ENCODE measurements around the gene PRSS57.

The PRSS57 gene

DNA sequence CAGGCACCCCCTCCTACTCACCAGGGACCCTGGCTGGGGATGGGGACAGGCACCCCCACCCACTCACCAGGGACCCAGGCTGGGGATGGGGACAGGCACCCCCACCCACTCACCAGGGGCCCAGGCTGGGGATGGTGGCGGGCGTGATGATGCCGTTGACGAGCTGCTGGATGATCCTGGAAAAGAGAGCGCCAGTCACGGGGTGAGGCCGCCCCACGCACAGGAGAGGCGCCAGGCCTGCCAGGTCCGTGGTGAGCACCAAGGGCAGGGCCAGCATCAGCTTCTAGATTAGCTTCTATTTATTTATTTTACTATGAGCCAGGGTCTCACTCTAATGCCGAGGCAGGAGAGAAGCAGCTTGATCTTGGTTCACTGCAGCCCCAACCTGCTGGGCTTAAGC lies 45.1 kb downstream of the PRSS57 start:
- H3K4me3 ChIP-seq (ENCODE audit: low read length), result no peak overlapping the region
- no peaks in the 10 kb centered on the region for H3K9me2 ChIP-seq (replicated peaks; ENCODE audit: insufficient read depth, low read length)
- no peaks in the 10 kb centered on the region for H3K4me1 ChIP-seq (ENCODE audit: low read length)
- H3K36me3 ChIP-seq (replicated peaks; ENCODE audit: insufficient read depth, low read length), result peaks cover 46% of the 10 kb centered on the region
- no peak overlapping the region for H3K4me2 ChIP-seq (ENCODE audit: low read depth, low read length)
- H4K20me1 ChIP-seq (ENCODE audit: insufficient read depth, low read length), result peaks cover 31% of the 10 kb centered on the region
- TF ChIP-seq EZH2phosphoT487 (IDR thresholded peaks at IDR 0.05; ENCODE audit: low read length) (no peak), EZH2 (optimal IDR thresholded peaks at IDR 0.05; ENCODE audit: low read depth, low read length) (no peak), CTCF (IDR thresholded peaks at IDR 0.05; ENCODE audit: low read length) (no peak)
- no peak overlapping the region for H2AFZ ChIP-seq (ENCODE audit: low read length)
- DNase-seq, result no peak
- no peaks in the 10 kb centered on the region for H3K9me3 ChIP-seq (replicated peaks; ENCODE audit: insufficient read depth, low read length)
- no peaks in the 10 kb centered on the region for H3K27me3 ChIP-seq (replicated peaks; ENCODE audit: insufficient read depth, low read length)
- peaks cover 64% of the 10 kb centered on the region for H3K79me2 ChIP-seq (ENCODE audit: low read length)
- H3K9ac ChIP-seq (ENCODE audit: low read length), result no peak overlapping the region
- H3F3A ChIP-seq (ENCODE audit: insufficient read depth, low read length), result no peaks in the 10 kb centered on the region
- no peak overlapping the region for H3K27ac ChIP-seq (ENCODE audit: low read length)

- peaks cover 26% of the 10 kb centered on the region for H4K20me1 ChIP-seq (ENCODE audit: insufficient read depth, low read length)
- H3K36me3 ChIP-seq (replicated peaks; ENCODE audit: insufficient read depth, low read length), result peaks cover 43% of the 10 kb centered on the region
- no peak overlapping the region for H3K9ac ChIP-seq (ENCODE audit: low read length)
Measured at GRCh38 chr19:648904-649801, 46.1 kb downstream of the PRSS57 start.

GRCh38 chr19:648305-648704 lies 46.9 kb downstream of the PRSS57 start:
- Histone ChIP-seq H3K36me3 (replicated peaks; ENCODE audit: insufficient read depth, low read length) (peaks cover 37% of the 10 kb centered on the region), H3K4me2 (ENCODE audit: low read depth, low read length) (no peak overlapping the region), H3K79me2 (ENCODE audit: low read length) (peaks cover 46% of the 10 kb centered on the region), H2AFZ (ENCODE audit: low read length) (no peak overlapping the region), H3K27me3 (replicated peaks; ENCODE audit: insufficient read depth, low read length) (no peaks in the 10 kb centered on the region), H3K9me3 (replicated peaks; ENCODE audit: insufficient read depth, low read length) (no peaks in the 10 kb centered on the region), H3K9ac (ENCODE audit: low read length) (no peak overlapping the region), H3K4me3 (ENCODE audit: low read length) (no peak overlapping the region), H3K9me2 (replicated peaks; ENCODE audit: insufficient read depth, low read length) (no peaks in the 10 kb centered on the region), H3F3A (ENCODE audit: insufficient read depth, low read length) (no peaks in the 10 kb centered on the region), H4K20me1 (ENCODE audit: insufficient read depth, low read length) (peaks cover 18% of the 10 kb centered on the region), H3K4me1 (ENCODE audit: low read length) (no peaks in the 10 kb centered on the region), H3K27ac (ENCODE audit: low read length) (no peak overlapping the region)
- DNase-seq, result no peak
- no peak for TF ChIP-seq EZH2phosphoT487 (IDR thresholded peaks at IDR 0.05; ENCODE audit: low read length)
- no peak for TF ChIP-seq CTCF (IDR thresholded peaks at IDR 0.05; ENCODE audit: low read length)
- TF ChIP-seq EZH2 (optimal IDR thresholded peaks at IDR 0.05; ENCODE audit: low read depth, low read length), result no peak

More at GRCh38 chr19:648904-649801, 46.1 kb downstream of the PRSS57 start:
- Histone ChIP-seq H3K9me3 (replicated peaks; ENCODE audit: insufficient read depth, low read length) (no peaks in the 10 kb centered on the region), H3K4me3 (ENCODE audit: low read length) (no peak overlapping the region), H3K9me2 (replicated peaks; ENCODE audit: insufficient read depth, low read length) (no peaks in the 10 kb centered on the region), H3K4me2 (ENCODE audit: low read depth, low read length) (no peak overlapping the region), H3K27ac (ENCODE audit: low read length) (no peak overlapping the region), H3F3A (ENCODE audit: insufficient read depth, low read length) (no peaks in the 10 kb centered on the region), H3K4me1 (ENCODE audit: low read length) (no peaks in the 10 kb centered on the region), H3K27me3 (replicated peaks; ENCODE audit: insufficient read depth, low read length) (no peaks in the 10 kb centered on the region), H2AFZ (ENCODE audit: low read length) (no peak overlapping the region), H3K79me2 (ENCODE audit: low read length) (peaks cover 55% of the 10 kb centered on the region)
- no peak for TF ChIP-seq CTCF (IDR thresholded peaks at IDR 0.05; ENCODE audit: low read length)
- no peak for TF ChIP-seq EZH2phosphoT487 (IDR thresholded peaks at IDR 0.05; ENCODE audit: low read length)
- no peak for TF ChIP-seq EZH2 (optimal IDR thresholded peaks at IDR 0.05; ENCODE audit: low read depth, low read length)
- DNase-seq, result no peak
